OCI-LY7 (cell line): ENCODE measurements around the gene OR8S1.

Experiments
- EZH2phosphoT487 ChIP-seq: fragments of 200-600 bp; sonication (generic); IDR thresholded peaks from 2 replicates; pipeline ENCODE4 v1.6.1; 2018; ENCODE audit warnings: low read depth, borderline replicate concordance, mild to moderate bottlenecking, mixed run types, antibody characterized with exemption, low read length, moderate library complexity, mixed read lengths
- TF ChIP-seq, protein P1 (sequence below): fragments of 200-600 bp; sonication (generic); conservative IDR thresholded peaks from 2 replicates; pipeline ENCODE4 v1.5.1; 2014; ENCODE audit warnings: mild to moderate bottlenecking, antibody characterized with exemption, low read length, moderate library complexity, mixed read lengths

DNA sequence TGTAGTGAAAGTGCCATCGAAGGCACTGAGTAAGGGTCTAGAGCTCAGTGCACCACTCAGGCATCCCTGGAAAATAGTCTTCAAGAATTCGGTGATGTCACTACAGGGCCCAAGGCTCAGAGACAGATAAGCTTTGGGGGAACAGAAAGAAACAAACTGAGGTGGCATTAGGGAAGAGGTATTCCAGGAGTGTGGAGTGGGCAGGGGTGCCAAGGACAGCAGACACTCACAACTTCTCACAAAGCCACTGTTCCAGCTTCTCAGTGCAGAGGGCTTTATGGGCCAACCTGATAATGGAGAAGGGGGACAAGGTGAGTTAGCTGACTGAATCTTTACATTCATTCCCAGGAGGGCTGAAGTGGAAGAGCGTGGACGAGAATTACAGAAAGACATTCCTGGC lies 42.3 kb downstream of the OR8S1 start:
- TF ChIP-seq, protein P1, sequence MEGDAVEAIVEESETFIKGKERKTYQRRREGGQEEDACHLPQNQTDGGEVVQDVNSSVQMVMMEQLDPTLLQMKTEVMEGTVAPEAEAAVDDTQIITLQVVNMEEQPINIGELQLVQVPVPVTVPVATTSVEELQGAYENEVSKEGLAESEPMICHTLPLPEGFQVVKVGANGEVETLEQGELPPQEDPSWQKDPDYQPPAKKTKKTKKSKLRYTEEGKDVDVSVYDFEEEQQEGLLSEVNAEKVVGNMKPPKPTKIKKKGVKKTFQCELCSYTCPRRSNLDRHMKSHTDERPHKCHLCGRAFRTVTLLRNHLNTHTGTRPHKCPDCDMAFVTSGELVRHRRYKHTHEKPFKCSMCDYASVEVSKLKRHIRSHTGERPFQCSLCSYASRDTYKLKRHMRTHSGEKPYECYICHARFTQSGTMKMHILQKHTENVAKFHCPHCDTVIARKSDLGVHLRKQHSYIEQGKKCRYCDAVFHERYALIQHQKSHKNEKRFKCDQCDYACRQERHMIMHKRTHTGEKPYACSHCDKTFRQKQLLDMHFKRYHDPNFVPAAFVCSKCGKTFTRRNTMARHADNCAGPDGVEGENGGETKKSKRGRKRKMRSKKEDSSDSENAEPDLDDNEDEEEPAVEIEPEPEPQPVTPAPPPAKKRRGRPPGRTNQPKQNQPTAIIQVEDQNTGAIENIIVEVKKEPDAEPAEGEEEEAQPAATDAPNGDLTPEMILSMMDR: no peak
- TF ChIP-seq EZH2phosphoT487: no peak
